Cardiac muscle cell (in vitro differentiated cells and primary cell): ENCODE measurements around the gene VCAN. TPM values are rescaled to one million over a fixed set of nuclear protein-coding genes. Genes with fewer than 3 reads are reported as not detected.

Source experiments
- DNase-seq, 2 donors: peaks; one replicate each; pipeline versions ENCODE4 v3.0.0 to v3.0.0-alpha.2; 2010 to 2017; ENCODE audit warnings: low read depth in 1 of 2, low spot score in 1 of 2
- H3K27ac ChIP-seq: fragments of 200-600 bp; sonication (generic); 2 replicates; pipeline ENCODE4 v1.5.1; 2016
- H3K27me3 ChIP-seq: fragments of 200-600 bp; sonication (generic); 2 replicates; pipeline ENCODE4 v1.6.0; 2016; ENCODE audit warnings: control low read depth
- H3K36me3 ChIP-seq: fragments of 200-600 bp; sonication (generic); 2 replicates; pipeline ENCODE4 v1.5.1; 2016; ENCODE audit warnings: control low read depth
- H3K4me1 ChIP-seq: fragments of 200-600 bp; sonication (generic); 2 replicates; pipeline ENCODE4 v1.8.1; 2017; ENCODE audit warnings: low read depth, mild to moderate bottlenecking, mixed run types
- H3K4me3 ChIP-seq: fragments of 200-600 bp; sonication (generic); 2 replicates; pipeline ENCODE4 v1.5.1; 2016; ENCODE audit warnings: mild to moderate bottlenecking
- H3K9me3 ChIP-seq: fragments of 200-600 bp; sonication (generic); 2 replicates; pipeline ENCODE4 v1.5.1; 2017; ENCODE audit warnings: low read depth, mild to moderate bottlenecking, control low read depth
- CTCF ChIP-seq: IDR thresholded peaks from 2 replicates; pipeline ENCODE4 v1.5.1; 2012; ENCODE audit warnings: low read depth, mild to moderate bottlenecking, low read length
- polyA plus RNA-seq: library from polyadenylated mRNA; unstranded; fragments of >200 nt; fragmentation: Nextera tagmentation; extraction: Ambion mirVana; gene quantifications from 2 replicates; pipeline ENCODE4 v1.2.1, GENCODE V29; 2016
- total RNA-seq: library from RNA; depleted of rRNA; stranded (reverse); fragments of >200 nt; gene quantifications from 2 replicates; pipeline ENCODE4 v1.2.3, GENCODE V29; 2016

VCAN gene
- total and polyA plus RNA-seq, 2 experiments from 2014 or later: 184 to 618 TPM

GRCh38 chr5:83473346-83474160, 2.0 kb downstream of the VCAN start:
- TF ChIP-seq CTCF: peak; percentile 91
- H3K27ac ChIP-seq: peak overlapping the region; percentile 82
- H3K9me3 ChIP-seq: no peaks in the 10 kb centered on the region
- peak overlapping the region; percentile 90 for H3K4me3 ChIP-seq
- no peaks in the 10 kb centered on the region for H3K36me3 ChIP-seq
- H3K4me1 ChIP-seq: peaks cover 26% of the 10 kb centered on the region
- DNase-seq: peak; percentile 96 to 99
- H3K27me3 ChIP-seq: no peaks in the 10 kb centered on the region

GRCh38 chr5:83474161-83474796, 2.7 kb downstream of the VCAN start:
- Histone ChIP-seq H3K4me3 (peak overlapping the region; percentile 90), H3K9me3 (no peaks in the 10 kb centered on the region), H3K27ac (peak overlapping the region; percentile 82), H3K4me1 (peaks cover 26% of the 10 kb centered on the region), H3K27me3 (no peaks in the 10 kb centered on the region), H3K36me3 (no peaks in the 10 kb centered on the region)
- DNase-seq: peak; percentile 94 to 98
- TF ChIP-seq CTCF: no peak

- H3K27ac ChIP-seq: peak overlapping the region; percentile 82
- H3K9me3 ChIP-seq: no peaks in the 10 kb centered on the region
- H3K4me1 ChIP-seq: peaks cover 30% of the 10 kb centered on the region
- no peaks in the 10 kb centered on the region for H3K36me3 ChIP-seq
- H3K4me3 ChIP-seq: peak overlapping the region; percentile 90
- DNase-seq: peak in 1 of 2 donors; percentile 23
- no peaks in the 10 kb centered on the region for H3K27me3 ChIP-seq
- TF ChIP-seq CTCF: no peak
Observed at GRCh38 chr5:83474991-83475390, 3.4 kb downstream of the VCAN start.

GRCh38 chr5:83475391-83475863, 3.9 kb downstream of the VCAN start:
- DNase-seq: peak in 1 of 2 donors; percentile 94
- Histone ChIP-seq H3K27me3 (no peaks in the 10 kb centered on the region), H3K4me3 (peak overlapping the region; percentile 90), H3K36me3 (no peaks in the 10 kb centered on the region), H3K9me3 (no peaks in the 10 kb centered on the region), H3K4me1 (peaks cover 30% of the 10 kb centered on the region), H3K27ac (peak overlapping the region; percentile 82)
- no peak for TF ChIP-seq CTCF

GRCh38 chr5:83475935-83476814, 4.6 kb downstream of the VCAN start:
- H3K36me3 ChIP-seq: no peaks in the 10 kb centered on the region
- no peaks in the 10 kb centered on the region for H3K27me3 ChIP-seq
- H3K27ac ChIP-seq: peak overlapping the region; percentile 82
- TF ChIP-seq CTCF: no peak
- peaks cover 36% of the 10 kb centered on the region for H3K4me1 ChIP-seq
- H3K9me3 ChIP-seq: no peaks in the 10 kb centered on the region
- H3K4me3 ChIP-seq: peak overlapping the region; percentile 90
- DNase-seq: peak in 1 of 2 donors; percentile 59
